Glutamatergic neuron (in vitro differentiated cells): ENCODE data around the gene SOX12. TPM values are rescaled to one million over a fixed set of nuclear protein-coding genes. Genes with fewer than 3 reads are reported as not detected.
"Not testable (repeated sequence)": the region's sequence is repeated elsewhere in the genome, so short reads cannot be mapped to it uniquely, and the experiment has no call there.

Source experiments
- DNase-seq: peaks from one replicate; pipeline ENCODE4 v3.0.0; 2022
- H3K27ac Mint-ChIP-seq: one replicate; pipeline ENCODE4 v1.8.0; 2020; ENCODE audit warnings: mild to moderate bottlenecking, mixed read lengths, inconsistent platforms; ENCODE audit not compliant: unreplicated experiment
- H3K27me3 Mint-ChIP-seq: one replicate; pipeline ENCODE4 v1.8.0; 2020; ENCODE audit warnings: mild to moderate bottlenecking, moderate library complexity, mixed read lengths, inconsistent platforms; ENCODE audit not compliant: unreplicated experiment
- H3K36me3 Mint-ChIP-seq: one replicate; pipeline ENCODE4 v1.8.0; 2020; ENCODE audit warnings: mild to moderate bottlenecking, mixed read lengths, inconsistent platforms; ENCODE audit not compliant: unreplicated experiment
- H3K4me1 Mint-ChIP-seq: one replicate; pipeline ENCODE4 v1.8.0; 2020; ENCODE audit warnings: mild to moderate bottlenecking, low read depth, mixed read lengths, inconsistent platforms; ENCODE audit not compliant: unreplicated experiment
- H3K4me3 Mint-ChIP-seq: one replicate; pipeline ENCODE4 v1.8.0; 2020; ENCODE audit warnings: mild to moderate bottlenecking, mixed read lengths, inconsistent platforms; ENCODE audit not compliant: unreplicated experiment
- H3K9me3 Mint-ChIP-seq: one replicate; pipeline ENCODE4 v1.8.0; 2020; ENCODE audit warnings: mild to moderate bottlenecking, moderate library complexity, mixed read lengths, inconsistent platforms; ENCODE audit not compliant: unreplicated experiment
- CTCF ChIP-seq: fragments of 200-600 bp; sonication (generic); IDR thresholded peaks from one replicate; pipeline ENCODE4 v1.5.0; 2021; ENCODE audit not compliant: partially characterized antibody, unreplicated experiment
- total RNA-seq: library from RNA; stranded (reverse); fragmentation: NEBNext Ultra II Directional; extraction: Animal tissue kit (Norgen Biotek cat#: 25700); gene quantifications from one replicate; pipeline ENCODE4 v1.2.1, GENCODE V29; 2021; ENCODE audit not compliant: unreplicated experiment

SOX12 gene
- total RNA-seq, 1 donor from 2014 or later, result 67.0 TPM

GRCh38 chr20:328975-329695 lies 3.8 kb downstream of the SOX12 start:
- no peaks in the 10 kb centered on the region for H3K36me3 Mint-ChIP-seq
- DNase-seq, result no peak
- H3K4me1 Mint-ChIP-seq, result peaks cover 17% of the 10 kb centered on the region
- peak overlapping the region; percentile 59 for H3K27ac Mint-ChIP-seq
- H3K4me3 Mint-ChIP-seq, result peak overlapping the region; percentile 81
- H3K9me3 Mint-ChIP-seq, result peaks cover 22% of the 10 kb centered on the region
- no peak for TF ChIP-seq CTCF
- H3K27me3 Mint-ChIP-seq, result peaks cover 20% of the 10 kb centered on the region

GRCh38 chr20:329851-330232 lies 4.5 kb downstream of the SOX12 start:
- Mint-ChIP-seq H3K9me3 (peaks cover 19% of the 10 kb centered on the region), H3K4me1 (peaks cover 17% of the 10 kb centered on the region), H3K27ac (peak overlapping the region; percentile 62), H3K27me3 (peaks cover 21% of the 10 kb centered on the region), H3K36me3 (no peaks in the 10 kb centered on the region), H3K4me3 (peak overlapping the region; percentile 81)
- TF ChIP-seq CTCF, result no peak
- no peak for DNase-seq

- H3K36me3 Mint-ChIP-seq, result no peaks in the 10 kb centered on the region
- peak overlapping the region; percentile 62 for H3K27ac Mint-ChIP-seq
- peaks cover 17% of the 10 kb centered on the region for H3K4me1 Mint-ChIP-seq
- DNase-seq, result peak; percentile 63
- H3K9me3 Mint-ChIP-seq, result peaks cover 17% of the 10 kb centered on the region
- peak overlapping the region; percentile 81 for H3K4me3 Mint-ChIP-seq
- peak; percentile 80 for TF ChIP-seq CTCF
- H3K27me3 Mint-ChIP-seq, result peaks cover 20% of the 10 kb centered on the region
Measured at GRCh38 chr20:330233-331149, 5.1 kb downstream of the SOX12 start.

DNA sequence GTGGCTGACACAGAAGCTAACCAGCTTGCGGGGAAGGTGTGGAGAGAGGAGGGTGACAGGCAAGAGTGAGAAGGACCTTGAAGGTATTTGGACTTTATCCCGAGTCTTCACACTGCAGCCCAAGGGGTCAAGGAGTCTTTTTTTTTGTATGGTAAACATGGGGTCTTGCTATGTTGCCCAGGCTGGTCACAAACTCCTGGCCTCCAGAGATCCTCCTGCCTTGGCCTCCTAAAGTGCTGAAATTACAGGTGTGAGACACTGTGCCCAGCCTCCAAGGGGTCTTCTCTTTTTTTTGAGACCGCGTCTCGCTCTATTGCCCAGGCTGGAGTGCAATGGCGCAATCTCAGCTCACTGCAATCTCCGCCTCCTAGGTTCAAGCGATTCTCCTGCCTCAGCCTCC lies 9.2 kb downstream of the SOX12 start:
- no peak for TF ChIP-seq CTCF
- no peak overlapping the region for H3K4me3 Mint-ChIP-seq
- no peaks in the 10 kb centered on the region for H3K36me3 Mint-ChIP-seq
- H3K27ac Mint-ChIP-seq, result no peak overlapping the region
- no peak for DNase-seq
- peaks cover 8% of the 10 kb centered on the region for H3K27me3 Mint-ChIP-seq
- peaks cover 7% of the 10 kb centered on the region for H3K4me1 Mint-ChIP-seq
- H3K9me3 Mint-ChIP-seq, result peaks cover under 1% of the 10 kb centered on the region

GRCh38 chr20:336040-336439 lies 10.7 kb downstream of the SOX12 start:
- not testable (repeated sequence) for H3K9me3 Mint-ChIP-seq, DNase-seq, H3K36me3 Mint-ChIP-seq, H3K27me3 Mint-ChIP-seq, H3K4me3 Mint-ChIP-seq, H3K27ac Mint-ChIP-seq, H3K4me1 Mint-ChIP-seq
